ENCODE results near the gene STXBP4.

DNA sequence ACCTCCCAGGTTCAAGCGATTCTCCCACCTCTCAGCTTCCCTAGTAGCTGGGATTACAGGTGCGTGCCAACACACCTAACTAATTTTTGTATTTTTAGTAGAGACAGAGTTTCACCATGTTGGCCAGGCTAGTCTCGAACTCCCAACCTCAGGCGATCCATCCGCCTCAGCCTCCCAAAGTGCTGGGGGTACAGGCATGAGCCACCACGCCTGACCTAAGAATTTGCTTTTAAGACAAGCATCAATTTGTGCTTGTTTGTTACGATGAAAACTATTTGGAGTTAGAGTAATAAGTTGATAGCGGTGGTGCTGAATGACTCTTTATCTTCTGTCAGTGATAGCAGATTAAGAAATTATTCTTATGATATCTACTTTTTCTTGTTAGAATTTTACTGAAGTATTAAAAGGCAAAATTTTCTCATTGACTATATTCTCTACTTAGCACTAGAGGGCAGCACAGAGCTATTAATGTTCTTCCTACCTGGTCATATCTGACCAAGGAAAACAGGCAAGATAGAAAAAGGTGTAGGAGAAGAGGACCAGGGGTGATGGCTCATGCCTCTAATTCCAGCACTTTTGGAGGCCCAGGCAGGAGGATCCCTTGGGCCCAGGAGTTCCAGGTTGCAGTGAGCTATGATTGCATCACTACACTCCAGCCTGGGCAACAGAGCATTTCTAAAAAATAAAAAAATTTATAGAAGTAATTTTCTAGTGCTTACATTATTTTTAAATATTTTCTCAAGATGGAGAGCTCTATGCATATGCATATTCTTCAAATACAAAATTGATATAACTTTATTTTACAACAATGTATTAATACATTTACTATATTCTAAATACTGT is 24.5 kb downstream of the STXBP4 start:
- TF ChIP-seq, protein P1, sequence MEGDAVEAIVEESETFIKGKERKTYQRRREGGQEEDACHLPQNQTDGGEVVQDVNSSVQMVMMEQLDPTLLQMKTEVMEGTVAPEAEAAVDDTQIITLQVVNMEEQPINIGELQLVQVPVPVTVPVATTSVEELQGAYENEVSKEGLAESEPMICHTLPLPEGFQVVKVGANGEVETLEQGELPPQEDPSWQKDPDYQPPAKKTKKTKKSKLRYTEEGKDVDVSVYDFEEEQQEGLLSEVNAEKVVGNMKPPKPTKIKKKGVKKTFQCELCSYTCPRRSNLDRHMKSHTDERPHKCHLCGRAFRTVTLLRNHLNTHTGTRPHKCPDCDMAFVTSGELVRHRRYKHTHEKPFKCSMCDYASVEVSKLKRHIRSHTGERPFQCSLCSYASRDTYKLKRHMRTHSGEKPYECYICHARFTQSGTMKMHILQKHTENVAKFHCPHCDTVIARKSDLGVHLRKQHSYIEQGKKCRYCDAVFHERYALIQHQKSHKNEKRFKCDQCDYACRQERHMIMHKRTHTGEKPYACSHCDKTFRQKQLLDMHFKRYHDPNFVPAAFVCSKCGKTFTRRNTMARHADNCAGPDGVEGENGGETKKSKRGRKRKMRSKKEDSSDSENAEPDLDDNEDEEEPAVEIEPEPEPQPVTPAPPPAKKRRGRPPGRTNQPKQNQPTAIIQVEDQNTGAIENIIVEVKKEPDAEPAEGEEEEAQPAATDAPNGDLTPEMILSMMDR (IDR thresholded peaks at IDR 0.05; ENCODE audit: low read length) = peak; percentile 58
- no peak for TF ChIP-seq EZH2 (optimal IDR thresholded peaks at IDR 0.05; ENCODE audit: low read depth, low read length)
- no peak for TF ChIP-seq EZH2phosphoT487 (IDR thresholded peaks at IDR 0.05; ENCODE audit: low read length)

Measured in MM.1S (cell line).